Thoracic aorta (tissue), 2 donors: ENCODE results near the gene OR9Q1. TPM values are rescaled to one million over a fixed set of nuclear protein-coding genes. Genes with fewer than 3 reads are reported as not detected.
"Not testable (repeated sequence)": the region's sequence is repeated elsewhere in the genome, so short reads cannot be mapped to it uniquely, and the experiment has no call there.

Experiments
- ATAC-seq: fragments of 150-250 bp; one replicate; pipeline ENCODE4 v1.8.0; 2017; ENCODE audit warnings: low read depth; ENCODE audit not compliant: insufficient number of reproducible peaks, low FRiP score
- DNase-seq: peaks from one replicate; pipeline ENCODE4 v3.0.0-alpha.2; 2020; ENCODE audit warnings: low spot score
- H3K27ac ChIP-seq, 2 donors: fragments of 200-600 bp; sonication (generic); 1 replicate in 1 of 2; 2 replicates in 1 of 2; pipeline ENCODE4 v1.5.1; 2016; ENCODE audit warnings: mild to moderate bottlenecking in 2 of 2, moderate library complexity in 2 of 2
- H3K27me3 ChIP-seq: fragments of 200-600 bp; sonication (generic); replicated peaks from 2 replicates; pipeline ENCODE4 v1.6.0; 2016; ENCODE audit warnings: mild to moderate bottlenecking; ENCODE audit not compliant: insufficient read depth
- H3K36me3 ChIP-seq: fragments of 200-600 bp; sonication (generic); one replicate; pipeline ENCODE4 v1.5.1; 2016
- H3K4me1 ChIP-seq, 2 donors: fragments of 200-600 bp; sonication (generic); 1 replicate in 1 of 2; 2 replicates in 1 of 2; pipeline versions ENCODE4 v1.5.1 to v1.6.0; 2016; ENCODE audit warnings: low read depth in 2 of 2, mild to moderate bottlenecking in 1 of 2; ENCODE audit not compliant: control insufficient read depth in 1 of 2
- H3K4me3 ChIP-seq: fragments of 200-600 bp; sonication (generic); 2 replicates; pipeline ENCODE4 v1.5.1; 2016; ENCODE audit warnings: mild to moderate bottlenecking
- H3K9me3 ChIP-seq: fragments of 200-600 bp; sonication (generic); 2 replicates; pipeline ENCODE4 v1.5.1; 2016
- CTCF ChIP-seq: fragments of 200-600 bp; sonication (generic); IDR thresholded peaks from one replicate; pipeline ENCODE4 v1.5.1; 2019; ENCODE audit warnings: antibody characterized with exemption
- total RNA-seq, 2 donors: library from RNA; depleted of rRNA; stranded (reverse); fragments of >200 nt; gene quantifications; one replicate each; pipeline versions ENCODE4 v1.1.0 to v1.2.3, GENCODE V29; 2016

OR9Q1 gene
- total RNA-seq, 2 donors from 2014 or later: not detected

GRCh38 chr11:58204042-58204441, 180.4 kb downstream of the OR9Q1 start, which contains the start of gene OR1S2:
OR1S2 (minus strand) TSS chr11:58204142; CDS start chr11:58204142, 0 bp downstream.
- DNase-seq: no peak
- H3K27ac ChIP-seq: no peak within 1 kb of the TSS
- H3K4me3 ChIP-seq: no peak within 1 kb of the TSS
- no peaks in the 10 kb centered on the region for H3K27me3 ChIP-seq
- no peaks in the 10 kb centered on the region for H3K4me1 ChIP-seq
- no peak for ATAC-seq
- no peak for TF ChIP-seq CTCF
- H3K36me3 ChIP-seq: no peaks in the 10 kb centered on the region
- no peaks in the 10 kb centered on the region for H3K9me3 ChIP-seq

GRCh38 chr11:58212420-58212819, 188.7 kb downstream of the OR9Q1 start, which contains the start of gene OR1S1:
OR1S1 (plus strand) TSS chr11:58212720.
- not testable (repeated sequence) for H3K4me1 ChIP-seq, H3K27me3 ChIP-seq, DNase-seq, H3K27ac ChIP-seq, H3K4me3 ChIP-seq, H3K9me3 ChIP-seq, H3K36me3 ChIP-seq, ATAC-seq

- H3K27ac ChIP-seq: no peak overlapping the region
- H3K4me3 ChIP-seq: no peak overlapping the region
- H3K4me1 ChIP-seq: no peaks in the 10 kb centered on the region
- no peaks in the 10 kb centered on the region for H3K36me3 ChIP-seq
- no peak for TF ChIP-seq CTCF
- ATAC-seq (no peak), DNase-seq (no peak)
- no peaks in the 10 kb centered on the region for H3K9me3 ChIP-seq
- H3K27me3 ChIP-seq: no peaks in the 10 kb centered on the region
Measured at GRCh38 chr11:58216476-58216875, 192.8 kb downstream of the OR9Q1 start.

- Histone ChIP-seq H3K27me3 (no peaks in the 10 kb centered on the region), H3K4me3 (no peak overlapping the region), H3K27ac (no peak overlapping the region), H3K9me3 (no peaks in the 10 kb centered on the region), H3K4me1 (no peaks in the 10 kb centered on the region), H3K36me3 (no peaks in the 10 kb centered on the region)
- DNase-seq (no peak), ATAC-seq (no peak)
- TF ChIP-seq CTCF: no peak
Measured at GRCh38 chr11:58222721-58223120, 199.0 kb downstream of the OR9Q1 start.

GRCh38 chr11:58227956-58228615, 204.4 kb downstream of the OR9Q1 start:
- no peak for TF ChIP-seq CTCF
- Histone ChIP-seq H3K27ac (no peak overlapping the region), H3K27me3 (no peaks in the 10 kb centered on the region), H3K4me1 (no peaks in the 10 kb centered on the region), H3K4me3 (no peak overlapping the region), H3K9me3 (no peaks in the 10 kb centered on the region), H3K36me3 (no peaks in the 10 kb centered on the region)
- no peak for DNase-seq
- no peak for ATAC-seq

Other genes starting within 250 kb of the OR9Q1 start
- not detected for gene OR6Q1, start 7.1 kb downstream of the OR9Q1 start, total RNA-seq
- not detected for gene OR9I1, start 101.6 kb downstream of the OR9Q1 start, total RNA-seq
- gene OR9Q2, start 165.2 kb downstream of the OR9Q1 start, total RNA-seq: not detected
- not detected for gene OR1S2, start 180.3 kb downstream of the OR9Q1 start, total RNA-seq
- not detected for gene OR1S1, start 188.8 kb downstream of the OR9Q1 start, total RNA-seq
- gene OR10Q1, start 205.0 kb downstream of the OR9Q1 start, total RNA-seq: not detected
- gene OR10W1, start 244.4 kb downstream of the OR9Q1 start, total RNA-seq: not detected